Neural cell (in vitro differentiated cells): ENCODE data around the gene ACD. TPM values are rescaled to one million over a fixed set of nuclear protein-coding genes. Genes with fewer than 3 reads are reported as not detected.
A peak's percentile ranks its signal among the peaks of the same experiment; 100 is the strongest.

Source experiments
- H2AFZ ChIP-seq: fragments of 200-600, 300-800 bp; sonication (generic), shearing (Covaris generic); 2 replicates; pipeline ENCODE4 v1.6.0; 2014; ENCODE audit warnings: low read depth, mild to moderate bottlenecking, antibody characterized with exemption, low read length, moderate library complexity
- H3F3A ChIP-seq: fragments of 200-600 bp; shearing (Covaris generic); 2 replicates; pipeline ENCODE4 v1.6.1; 2016; ENCODE audit warnings: mild to moderate bottlenecking, moderate library complexity, mixed read lengths, antibody characterized with exemption, low read length; ENCODE audit not compliant: insufficient read depth, poor library complexity, severe bottlenecking
- H3K27ac ChIP-seq: fragments of 200-600, 300-800 bp; sonication (generic), shearing (Covaris generic); 2 replicates; pipeline ENCODE4 v1.5.1; 2014; ENCODE audit warnings: mild to moderate bottlenecking, low read length, moderate library complexity
- H3K27me3 ChIP-seq: fragments of 300-800, 200-600 bp; sonication (generic), shearing (Covaris generic); 2 replicates; pipeline ENCODE4 v1.6.0; 2014; ENCODE audit warnings: mild to moderate bottlenecking, low read depth, low read length, moderate library complexity; ENCODE audit not compliant: insufficient read depth
- H3K36me3 ChIP-seq: fragments of 300-800, 200-600 bp; sonication (generic), shearing (Covaris generic); 2 replicates; pipeline ENCODE4 v1.5.1; 2014; ENCODE audit warnings: mild to moderate bottlenecking, antibody characterized with exemption, low read length, moderate library complexity; ENCODE audit not compliant: insufficient read depth
- H3K4me2 ChIP-seq: fragments of 300-800, 200-600 bp; sonication (generic), shearing (Covaris generic); 2 replicates; pipeline ENCODE4 v1.6.0; 2014; ENCODE audit warnings: mild to moderate bottlenecking, low read length
- H3K4me3 ChIP-seq: fragments of 300-800, 200-600 bp; sonication (generic), shearing (Covaris generic); 2 replicates; pipeline ENCODE4 v1.5.1; 2014; ENCODE audit warnings: mild to moderate bottlenecking, low read length, moderate library complexity
- H3K79me2 ChIP-seq: fragments of 200-600 bp; shearing (Covaris generic); replicated peaks from 2 replicates; pipeline ENCODE4 v1.6.0; 2014; ENCODE audit warnings: mild to moderate bottlenecking, low read length, moderate library complexity; ENCODE audit not compliant: insufficient read depth
- H3K9ac ChIP-seq: fragments of 300-800, 200-600 bp; sonication (generic), shearing (Covaris generic); 2 replicates; pipeline ENCODE4 v1.6.1; 2016; ENCODE audit warnings: mild to moderate bottlenecking, low read length, mixed read lengths
- H3K9me2 ChIP-seq: fragments of 200-600 bp; shearing (Covaris generic); 2 replicates; pipeline ENCODE4 v1.6.1; 2016; ENCODE audit warnings: mild to moderate bottlenecking, low read length, mixed read lengths; ENCODE audit not compliant: insufficient read depth
- H3K9me3 ChIP-seq: fragments of 200-600, 300-800 bp; sonication (generic), shearing (Covaris generic); 2 replicates; pipeline ENCODE4 v1.6.1; 2016; ENCODE audit warnings: mild to moderate bottlenecking, mixed run types, low read length, moderate library complexity, mixed read lengths
- H4K20me1 ChIP-seq: fragments of 200-600 bp; shearing (Covaris generic); 2 replicates; pipeline ENCODE4 v1.6.1; 2016; ENCODE audit warnings: mild to moderate bottlenecking, mixed run types; ENCODE audit not compliant: insufficient read depth
- EP300 ChIP-seq: fragments of 450-650 bp; conservative IDR thresholded peaks from 2 replicates; pipeline ENCODE4 v1.6.1; 2014; ENCODE audit warnings: antibody characterized with exemption, mild to moderate bottlenecking, moderate library complexity; ENCODE audit not compliant: poor library complexity, severe bottlenecking
- EZH2 ChIP-seq: fragments of 200-600, 300-800 bp; shearing (Covaris generic), sonication (generic); IDR thresholded peaks from 2 replicates; pipeline ENCODE4 v1.6.1; 2014; ENCODE audit warnings: antibody characterized with exemption, low read length, borderline replicate concordance, mild to moderate bottlenecking; ENCODE audit not compliant: insufficient read depth, poor library complexity, severe bottlenecking
- MXI1 ChIP-seq: fragments of 450-650 bp; conservative IDR thresholded peaks from 2 replicates; pipeline ENCODE4 v1.6.1; 2014; ENCODE audit warnings: antibody characterized with exemption, mild to moderate bottlenecking; ENCODE audit not compliant: poor library complexity, severe bottlenecking
- POLR2AphosphoS5 ChIP-seq: IDR thresholded peaks from 2 replicates; pipeline ENCODE4 v1.6.1; 2012
- RAD21 ChIP-seq: fragments of 450-650 bp; conservative IDR thresholded peaks from 2 replicates; pipeline ENCODE4 v1.6.1; 2014; ENCODE audit warnings: antibody characterized with exemption, mild to moderate bottlenecking, moderate library complexity
- SMC3 ChIP-seq: fragments of 450-650 bp; conservative IDR thresholded peaks from 2 replicates; pipeline ENCODE4 v1.6.1; 2014; ENCODE audit warnings: antibody characterized with exemption, mild to moderate bottlenecking, moderate library complexity; ENCODE audit not compliant: poor library complexity
- TAF1 ChIP-seq: IDR thresholded peaks from 2 replicates; pipeline ENCODE4 v1.6.1; 2012; ENCODE audit warnings: low read depth
- polyA plus RNA-seq: library from polyadenylated mRNA; depleted of rRNA; stranded (reverse); fragments of >200 nt; gene quantifications from 2 replicates; pipeline ENCODE4 v1.2.3, GENCODE V29; 2014
- TF ChIP-seq, protein P1 (sequence below): IDR thresholded peaks from 2 replicates; pipeline ENCODE4 v1.6.1; 2012; ENCODE audit warnings: borderline replicate concordance
- TF ChIP-seq, protein P2 (sequence below): fragments of 450-650 bp; IDR thresholded peaks from 2 replicates; pipeline ENCODE4 v1.5.1; 2014; ENCODE audit warnings: antibody characterized with exemption, mild to moderate bottlenecking, moderate library complexity; ENCODE audit not compliant: poor library complexity, severe bottlenecking

Gene ACD
- polyA plus RNA-seq, 1 donor from 2014 or later, result 98.6 TPM

- Histone ChIP-seq H3K27me3 (peaks cover 23% of the 10 kb centered on the region), H2AFZ (no peak overlapping the region), H3K79me2 (peaks cover 12% of the 10 kb centered on the region), H3F3A (no peaks in the 10 kb centered on the region), H3K4me2 (no peak overlapping the region), H3K9me2 (no peaks in the 10 kb centered on the region), H3K27ac (no peak overlapping the region), H3K9me3 (no peaks in the 10 kb centered on the region), H3K9ac (no peak overlapping the region), H3K4me3 (no peak overlapping the region), H3K36me3 (no peaks in the 10 kb centered on the region), H4K20me1 (no peaks in the 10 kb centered on the region)
- TF ChIP-seq SMC3, result no peak
- TF ChIP-seq EZH2, result no peak
- no peak for TF ChIP-seq POLR2AphosphoS5
- TF ChIP-seq TAF1, result no peak
- TF ChIP-seq, protein P1, sequence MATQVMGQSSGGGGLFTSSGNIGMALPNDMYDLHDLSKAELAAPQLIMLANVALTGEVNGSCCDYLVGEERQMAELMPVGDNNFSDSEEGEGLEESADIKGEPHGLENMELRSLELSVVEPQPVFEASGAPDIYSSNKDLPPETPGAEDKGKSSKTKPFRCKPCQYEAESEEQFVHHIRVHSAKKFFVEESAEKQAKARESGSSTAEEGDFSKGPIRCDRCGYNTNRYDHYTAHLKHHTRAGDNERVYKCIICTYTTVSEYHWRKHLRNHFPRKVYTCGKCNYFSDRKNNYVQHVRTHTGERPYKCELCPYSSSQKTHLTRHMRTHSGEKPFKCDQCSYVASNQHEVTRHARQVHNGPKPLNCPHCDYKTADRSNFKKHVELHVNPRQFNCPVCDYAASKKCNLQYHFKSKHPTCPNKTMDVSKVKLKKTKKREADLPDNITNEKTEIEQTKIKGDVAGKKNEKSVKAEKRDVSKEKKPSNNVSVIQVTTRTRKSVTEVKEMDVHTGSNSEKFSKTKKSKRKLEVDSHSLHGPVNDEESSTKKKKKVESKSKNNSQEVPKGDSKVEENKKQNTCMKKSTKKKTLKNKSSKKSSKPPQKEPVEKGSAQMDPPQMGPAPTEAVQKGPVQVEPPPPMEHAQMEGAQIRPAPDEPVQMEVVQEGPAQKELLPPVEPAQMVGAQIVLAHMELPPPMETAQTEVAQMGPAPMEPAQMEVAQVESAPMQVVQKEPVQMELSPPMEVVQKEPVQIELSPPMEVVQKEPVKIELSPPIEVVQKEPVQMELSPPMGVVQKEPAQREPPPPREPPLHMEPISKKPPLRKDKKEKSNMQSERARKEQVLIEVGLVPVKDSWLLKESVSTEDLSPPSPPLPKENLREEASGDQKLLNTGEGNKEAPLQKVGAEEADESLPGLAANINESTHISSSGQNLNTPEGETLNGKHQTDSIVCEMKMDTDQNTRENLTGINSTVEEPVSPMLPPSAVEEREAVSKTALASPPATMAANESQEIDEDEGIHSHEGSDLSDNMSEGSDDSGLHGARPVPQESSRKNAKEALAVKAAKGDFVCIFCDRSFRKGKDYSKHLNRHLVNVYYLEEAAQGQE, result no peak
- TF ChIP-seq, protein P2, sequence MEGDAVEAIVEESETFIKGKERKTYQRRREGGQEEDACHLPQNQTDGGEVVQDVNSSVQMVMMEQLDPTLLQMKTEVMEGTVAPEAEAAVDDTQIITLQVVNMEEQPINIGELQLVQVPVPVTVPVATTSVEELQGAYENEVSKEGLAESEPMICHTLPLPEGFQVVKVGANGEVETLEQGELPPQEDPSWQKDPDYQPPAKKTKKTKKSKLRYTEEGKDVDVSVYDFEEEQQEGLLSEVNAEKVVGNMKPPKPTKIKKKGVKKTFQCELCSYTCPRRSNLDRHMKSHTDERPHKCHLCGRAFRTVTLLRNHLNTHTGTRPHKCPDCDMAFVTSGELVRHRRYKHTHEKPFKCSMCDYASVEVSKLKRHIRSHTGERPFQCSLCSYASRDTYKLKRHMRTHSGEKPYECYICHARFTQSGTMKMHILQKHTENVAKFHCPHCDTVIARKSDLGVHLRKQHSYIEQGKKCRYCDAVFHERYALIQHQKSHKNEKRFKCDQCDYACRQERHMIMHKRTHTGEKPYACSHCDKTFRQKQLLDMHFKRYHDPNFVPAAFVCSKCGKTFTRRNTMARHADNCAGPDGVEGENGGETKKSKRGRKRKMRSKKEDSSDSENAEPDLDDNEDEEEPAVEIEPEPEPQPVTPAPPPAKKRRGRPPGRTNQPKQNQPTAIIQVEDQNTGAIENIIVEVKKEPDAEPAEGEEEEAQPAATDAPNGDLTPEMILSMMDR, result no peak
- TF ChIP-seq RAD21, result no peak
- TF ChIP-seq EP300, result no peak
- no peak for TF ChIP-seq MXI1
Measured at GRCh38 chr16:67655363-67655762, 4.7 kb downstream of the ACD start.

DNA sequence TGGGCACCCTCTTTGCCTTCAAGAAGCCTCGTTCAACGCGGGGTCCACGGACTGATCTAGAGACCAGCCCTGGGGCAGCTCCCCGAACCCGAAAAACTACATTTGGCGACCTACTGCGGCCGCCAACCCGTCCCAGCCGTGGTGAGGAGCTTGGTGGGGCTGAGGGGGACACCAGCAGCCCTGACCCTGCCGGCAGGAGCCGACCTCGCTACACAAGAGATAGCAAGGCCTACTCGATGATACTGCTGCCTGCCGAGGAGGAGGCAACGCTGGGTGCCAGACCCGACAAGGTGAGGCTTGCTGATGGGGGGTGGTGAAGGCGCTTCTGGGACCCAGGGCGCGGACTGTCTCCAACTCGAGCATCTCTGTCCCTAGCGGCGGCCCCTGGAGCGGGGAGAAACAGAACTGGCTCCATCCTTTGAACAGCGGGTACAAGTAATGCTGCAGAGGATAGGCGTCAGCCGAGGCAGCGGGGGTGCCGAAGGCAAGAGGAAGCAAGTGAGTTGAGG is 5.6 kb downstream of the ACD start:
- no peak overlapping the region for H3K27ac ChIP-seq

More for the DNA sequence above, 5.6 kb downstream of the ACD start:
- Histone ChIP-seq H3F3A (no peaks in the 10 kb centered on the region), H4K20me1 (no peaks in the 10 kb centered on the region), H3K36me3 (no peaks in the 10 kb centered on the region), H3K79me2 (peaks cover 10% of the 10 kb centered on the region), H3K4me2 (no peak overlapping the region), H3K27me3 (peaks cover 24% of the 10 kb centered on the region), H3K9ac (no peak overlapping the region), H2AFZ (no peak overlapping the region), H3K4me3 (peak overlapping the region; percentile 97), H3K9me2 (no peaks in the 10 kb centered on the region), H3K9me3 (no peaks in the 10 kb centered on the region)
- TF ChIP-seq EP300 (no peak), POLR2AphosphoS5 (no peak), RAD21 (no peak), SMC3 (no peak), EZH2 (no peak), TAF1 (no peak)
- TF ChIP-seq, protein P2, result no peak
- TF ChIP-seq, protein P1, result no peak
